Neural cell (in vitro differentiated cells): Measurements from ENCODE around the gene MYOF. TPM values are rescaled to one million over a fixed set of nuclear protein-coding genes. Genes with fewer than 3 reads are reported as not detected.
"Not testable (repeated sequence)": the region's sequence is repeated elsewhere in the genome, so short reads cannot be mapped to it uniquely, and the experiment has no call there.

Experiments
- H2AFZ ChIP-seq: fragments of 200-600, 300-800 bp; sonication (generic), shearing (Covaris generic); 2 replicates; pipeline ENCODE4 v1.6.0; 2014; ENCODE audit warnings: low read depth, mild to moderate bottlenecking, antibody characterized with exemption, low read length, moderate library complexity
- H3F3A ChIP-seq: fragments of 200-600 bp; shearing (Covaris generic); 2 replicates; pipeline ENCODE4 v1.6.1; 2016; ENCODE audit warnings: mild to moderate bottlenecking, moderate library complexity, mixed read lengths, antibody characterized with exemption, low read length; ENCODE audit not compliant: insufficient read depth, poor library complexity, severe bottlenecking
- H3K27ac ChIP-seq: fragments of 200-600, 300-800 bp; sonication (generic), shearing (Covaris generic); 2 replicates; pipeline ENCODE4 v1.5.1; 2014; ENCODE audit warnings: mild to moderate bottlenecking, low read length, moderate library complexity
- H3K27me3 ChIP-seq: fragments of 300-800, 200-600 bp; sonication (generic), shearing (Covaris generic); 2 replicates; pipeline ENCODE4 v1.6.0; 2014; ENCODE audit warnings: mild to moderate bottlenecking, low read depth, low read length, moderate library complexity; ENCODE audit not compliant: insufficient read depth
- H3K36me3 ChIP-seq: fragments of 300-800, 200-600 bp; sonication (generic), shearing (Covaris generic); 2 replicates; pipeline ENCODE4 v1.5.1; 2014; ENCODE audit warnings: mild to moderate bottlenecking, antibody characterized with exemption, low read length, moderate library complexity; ENCODE audit not compliant: insufficient read depth
- H3K4me2 ChIP-seq: fragments of 300-800, 200-600 bp; sonication (generic), shearing (Covaris generic); 2 replicates; pipeline ENCODE4 v1.6.0; 2014; ENCODE audit warnings: mild to moderate bottlenecking, low read length
- H3K4me3 ChIP-seq: fragments of 300-800, 200-600 bp; sonication (generic), shearing (Covaris generic); 2 replicates; pipeline ENCODE4 v1.5.1; 2014; ENCODE audit warnings: mild to moderate bottlenecking, low read length, moderate library complexity
- H3K79me2 ChIP-seq: fragments of 200-600 bp; shearing (Covaris generic); replicated peaks from 2 replicates; pipeline ENCODE4 v1.6.0; 2014; ENCODE audit warnings: mild to moderate bottlenecking, low read length, moderate library complexity; ENCODE audit not compliant: insufficient read depth
- H3K9ac ChIP-seq: fragments of 300-800, 200-600 bp; sonication (generic), shearing (Covaris generic); 2 replicates; pipeline ENCODE4 v1.6.1; 2016; ENCODE audit warnings: mild to moderate bottlenecking, low read length, mixed read lengths
- H3K9me2 ChIP-seq: fragments of 200-600 bp; shearing (Covaris generic); 2 replicates; pipeline ENCODE4 v1.6.1; 2016; ENCODE audit warnings: mild to moderate bottlenecking, low read length, mixed read lengths; ENCODE audit not compliant: insufficient read depth
- H3K9me3 ChIP-seq: fragments of 200-600, 300-800 bp; sonication (generic), shearing (Covaris generic); 2 replicates; pipeline ENCODE4 v1.6.1; 2016; ENCODE audit warnings: mild to moderate bottlenecking, mixed run types, low read length, moderate library complexity, mixed read lengths
- H4K20me1 ChIP-seq: fragments of 200-600 bp; shearing (Covaris generic); 2 replicates; pipeline ENCODE4 v1.6.1; 2016; ENCODE audit warnings: mild to moderate bottlenecking, mixed run types; ENCODE audit not compliant: insufficient read depth
- EP300 ChIP-seq: fragments of 450-650 bp; conservative IDR thresholded peaks from 2 replicates; pipeline ENCODE4 v1.6.1; 2014; ENCODE audit warnings: antibody characterized with exemption, mild to moderate bottlenecking, moderate library complexity; ENCODE audit not compliant: poor library complexity, severe bottlenecking
- EZH2 ChIP-seq: fragments of 200-600, 300-800 bp; shearing (Covaris generic), sonication (generic); IDR thresholded peaks from 2 replicates; pipeline ENCODE4 v1.6.1; 2014; ENCODE audit warnings: antibody characterized with exemption, low read length, borderline replicate concordance, mild to moderate bottlenecking; ENCODE audit not compliant: insufficient read depth, poor library complexity, severe bottlenecking
- MXI1 ChIP-seq: fragments of 450-650 bp; conservative IDR thresholded peaks from 2 replicates; pipeline ENCODE4 v1.6.1; 2014; ENCODE audit warnings: antibody characterized with exemption, mild to moderate bottlenecking; ENCODE audit not compliant: poor library complexity, severe bottlenecking
- POLR2AphosphoS5 ChIP-seq: IDR thresholded peaks from 2 replicates; pipeline ENCODE4 v1.6.1; 2012
- RAD21 ChIP-seq: fragments of 450-650 bp; conservative IDR thresholded peaks from 2 replicates; pipeline ENCODE4 v1.6.1; 2014; ENCODE audit warnings: antibody characterized with exemption, mild to moderate bottlenecking, moderate library complexity
- SMC3 ChIP-seq: fragments of 450-650 bp; conservative IDR thresholded peaks from 2 replicates; pipeline ENCODE4 v1.6.1; 2014; ENCODE audit warnings: antibody characterized with exemption, mild to moderate bottlenecking, moderate library complexity; ENCODE audit not compliant: poor library complexity
- TAF1 ChIP-seq: IDR thresholded peaks from 2 replicates; pipeline ENCODE4 v1.6.1; 2012; ENCODE audit warnings: low read depth
- polyA plus RNA-seq: library from polyadenylated mRNA; depleted of rRNA; stranded (reverse); fragments of >200 nt; gene quantifications from 2 replicates; pipeline ENCODE4 v1.2.3, GENCODE V29; 2014
- TF ChIP-seq, protein P1 (sequence below): fragments of 450-650 bp; IDR thresholded peaks from 2 replicates; pipeline ENCODE4 v1.5.1; 2014; ENCODE audit warnings: antibody characterized with exemption, mild to moderate bottlenecking, moderate library complexity; ENCODE audit not compliant: poor library complexity, severe bottlenecking
- TF ChIP-seq, protein P2 (sequence below): IDR thresholded peaks from 2 replicates; pipeline ENCODE4 v1.6.1; 2012; ENCODE audit warnings: borderline replicate concordance

Gene MYOF
- polyA plus RNA-seq, 1 donor from 2014 or later: 0.47 TPM

DNA sequence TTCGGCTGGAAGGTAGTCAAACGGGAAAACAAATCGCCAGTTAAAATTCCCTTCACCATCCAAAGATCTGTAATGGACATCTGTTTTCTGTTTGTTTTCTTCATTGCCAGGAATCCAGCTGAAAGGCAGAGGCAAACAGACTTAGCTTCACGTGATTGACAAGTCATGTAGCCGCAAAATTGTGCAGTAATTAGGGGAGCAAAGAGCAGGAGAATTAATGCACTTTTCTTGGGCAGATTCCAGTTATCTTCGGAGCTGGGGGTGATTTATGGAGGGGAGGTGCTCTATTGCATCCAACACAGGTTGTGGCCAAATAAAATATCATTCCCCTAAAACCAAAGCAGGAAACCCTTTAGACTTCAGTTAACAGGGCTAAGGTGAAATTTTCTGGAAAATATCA, 162.2 kb downstream of the MYOF start:
- Histone ChIP-seq H3K79me2 (no peaks in the 10 kb centered on the region), H4K20me1 (no peaks in the 10 kb centered on the region), H3K4me3 (no peak overlapping the region), H3K36me3 (no peaks in the 10 kb centered on the region), H3K27me3 (no peaks in the 10 kb centered on the region), H3K4me2 (no peak overlapping the region), H2AFZ (no peak overlapping the region), H3K27ac (no peak overlapping the region), H3F3A (no peaks in the 10 kb centered on the region), H3K9me3 (no peaks in the 10 kb centered on the region), H3K9me2 (no peaks in the 10 kb centered on the region), H3K9ac (no peak overlapping the region)
- TF ChIP-seq POLR2AphosphoS5 (no peak), EZH2 (no peak), MXI1 (no peak), SMC3 (no peak), TAF1 (no peak)

DNA sequence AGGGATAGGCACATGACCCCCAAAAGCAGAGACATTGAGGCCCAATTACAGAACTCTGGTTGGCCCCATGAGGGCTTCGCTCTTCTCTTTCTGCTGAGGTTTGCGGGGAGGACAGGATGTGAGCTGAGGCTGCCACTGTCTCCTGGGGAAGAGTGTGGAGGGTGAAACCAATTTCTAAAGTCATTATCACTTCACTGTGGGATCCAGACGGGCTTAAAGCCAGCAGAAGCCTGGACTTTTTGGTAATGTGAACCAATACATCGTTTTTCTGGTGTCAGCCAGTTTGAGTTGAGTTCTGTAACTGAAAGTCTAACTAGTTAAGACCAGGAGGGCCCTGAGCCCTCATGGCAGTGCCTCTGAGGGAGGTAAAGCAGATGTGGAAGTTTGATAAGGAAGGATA, 163.0 kb downstream of the MYOF start:
- Histone ChIP-seq H3K9ac (no peak overlapping the region), H4K20me1 (no peaks in the 10 kb centered on the region), H3K27ac (no peak overlapping the region), H3F3A (no peaks in the 10 kb centered on the region), H3K4me2 (no peak overlapping the region), H3K9me3 (no peaks in the 10 kb centered on the region), H3K27me3 (no peaks in the 10 kb centered on the region), H3K4me3 (no peak overlapping the region), H3K36me3 (no peaks in the 10 kb centered on the region), H3K9me2 (no peaks in the 10 kb centered on the region), H2AFZ (no peak overlapping the region), H3K79me2 (no peaks in the 10 kb centered on the region)
- TF ChIP-seq TAF1: no peak
- no peak for TF ChIP-seq RAD21
- no peak for TF ChIP-seq SMC3
- no peak for TF ChIP-seq MXI1
- no peak for TF ChIP-seq EZH2
- TF ChIP-seq POLR2AphosphoS5: no peak

DNA sequence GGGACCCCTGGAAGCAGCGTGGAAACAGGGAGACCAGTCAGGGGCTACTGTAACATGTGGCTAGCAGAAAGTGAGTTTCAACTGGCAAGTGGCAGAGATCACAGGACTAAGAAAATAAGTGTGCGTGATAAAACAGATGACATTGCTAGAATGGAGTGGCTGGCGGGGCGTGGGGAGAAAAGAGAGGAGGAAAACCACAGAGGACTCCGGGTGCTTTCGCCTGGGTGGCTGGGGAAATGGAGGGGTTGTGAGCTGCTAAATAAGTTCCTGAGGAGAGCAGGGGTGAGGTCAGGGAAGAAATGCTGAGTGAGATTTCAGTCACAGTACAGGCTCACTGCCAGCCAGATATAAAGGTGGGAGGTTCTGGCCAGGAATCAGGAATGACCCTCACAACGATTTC, 166.9 kb downstream of the MYOF start:
- H3K36me3 ChIP-seq: no peaks in the 10 kb centered on the region
- TF ChIP-seq POLR2AphosphoS5 (no peak), SMC3 (no peak), EZH2 (no peak), RAD21 (no peak), TAF1 (no peak), EP300 (no peak), MXI1 (no peak)
- TF ChIP-seq, protein P1, sequence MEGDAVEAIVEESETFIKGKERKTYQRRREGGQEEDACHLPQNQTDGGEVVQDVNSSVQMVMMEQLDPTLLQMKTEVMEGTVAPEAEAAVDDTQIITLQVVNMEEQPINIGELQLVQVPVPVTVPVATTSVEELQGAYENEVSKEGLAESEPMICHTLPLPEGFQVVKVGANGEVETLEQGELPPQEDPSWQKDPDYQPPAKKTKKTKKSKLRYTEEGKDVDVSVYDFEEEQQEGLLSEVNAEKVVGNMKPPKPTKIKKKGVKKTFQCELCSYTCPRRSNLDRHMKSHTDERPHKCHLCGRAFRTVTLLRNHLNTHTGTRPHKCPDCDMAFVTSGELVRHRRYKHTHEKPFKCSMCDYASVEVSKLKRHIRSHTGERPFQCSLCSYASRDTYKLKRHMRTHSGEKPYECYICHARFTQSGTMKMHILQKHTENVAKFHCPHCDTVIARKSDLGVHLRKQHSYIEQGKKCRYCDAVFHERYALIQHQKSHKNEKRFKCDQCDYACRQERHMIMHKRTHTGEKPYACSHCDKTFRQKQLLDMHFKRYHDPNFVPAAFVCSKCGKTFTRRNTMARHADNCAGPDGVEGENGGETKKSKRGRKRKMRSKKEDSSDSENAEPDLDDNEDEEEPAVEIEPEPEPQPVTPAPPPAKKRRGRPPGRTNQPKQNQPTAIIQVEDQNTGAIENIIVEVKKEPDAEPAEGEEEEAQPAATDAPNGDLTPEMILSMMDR: no peak
- TF ChIP-seq, protein P2, sequence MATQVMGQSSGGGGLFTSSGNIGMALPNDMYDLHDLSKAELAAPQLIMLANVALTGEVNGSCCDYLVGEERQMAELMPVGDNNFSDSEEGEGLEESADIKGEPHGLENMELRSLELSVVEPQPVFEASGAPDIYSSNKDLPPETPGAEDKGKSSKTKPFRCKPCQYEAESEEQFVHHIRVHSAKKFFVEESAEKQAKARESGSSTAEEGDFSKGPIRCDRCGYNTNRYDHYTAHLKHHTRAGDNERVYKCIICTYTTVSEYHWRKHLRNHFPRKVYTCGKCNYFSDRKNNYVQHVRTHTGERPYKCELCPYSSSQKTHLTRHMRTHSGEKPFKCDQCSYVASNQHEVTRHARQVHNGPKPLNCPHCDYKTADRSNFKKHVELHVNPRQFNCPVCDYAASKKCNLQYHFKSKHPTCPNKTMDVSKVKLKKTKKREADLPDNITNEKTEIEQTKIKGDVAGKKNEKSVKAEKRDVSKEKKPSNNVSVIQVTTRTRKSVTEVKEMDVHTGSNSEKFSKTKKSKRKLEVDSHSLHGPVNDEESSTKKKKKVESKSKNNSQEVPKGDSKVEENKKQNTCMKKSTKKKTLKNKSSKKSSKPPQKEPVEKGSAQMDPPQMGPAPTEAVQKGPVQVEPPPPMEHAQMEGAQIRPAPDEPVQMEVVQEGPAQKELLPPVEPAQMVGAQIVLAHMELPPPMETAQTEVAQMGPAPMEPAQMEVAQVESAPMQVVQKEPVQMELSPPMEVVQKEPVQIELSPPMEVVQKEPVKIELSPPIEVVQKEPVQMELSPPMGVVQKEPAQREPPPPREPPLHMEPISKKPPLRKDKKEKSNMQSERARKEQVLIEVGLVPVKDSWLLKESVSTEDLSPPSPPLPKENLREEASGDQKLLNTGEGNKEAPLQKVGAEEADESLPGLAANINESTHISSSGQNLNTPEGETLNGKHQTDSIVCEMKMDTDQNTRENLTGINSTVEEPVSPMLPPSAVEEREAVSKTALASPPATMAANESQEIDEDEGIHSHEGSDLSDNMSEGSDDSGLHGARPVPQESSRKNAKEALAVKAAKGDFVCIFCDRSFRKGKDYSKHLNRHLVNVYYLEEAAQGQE: no peak
- no peak overlapping the region for H3K27ac ChIP-seq
- no peak overlapping the region for H3K9ac ChIP-seq
- H3K27me3 ChIP-seq: no peaks in the 10 kb centered on the region
- H2AFZ ChIP-seq: no peak overlapping the region
- H3K79me2 ChIP-seq: no peaks in the 10 kb centered on the region
- no peak overlapping the region for H3K4me3 ChIP-seq
- H3K4me2 ChIP-seq: no peak overlapping the region
- no peaks in the 10 kb centered on the region for H3K9me3 ChIP-seq
- H3K9me2 ChIP-seq: no peaks in the 10 kb centered on the region
- H3F3A ChIP-seq: no peaks in the 10 kb centered on the region
- no peaks in the 10 kb centered on the region for H4K20me1 ChIP-seq

DNA sequence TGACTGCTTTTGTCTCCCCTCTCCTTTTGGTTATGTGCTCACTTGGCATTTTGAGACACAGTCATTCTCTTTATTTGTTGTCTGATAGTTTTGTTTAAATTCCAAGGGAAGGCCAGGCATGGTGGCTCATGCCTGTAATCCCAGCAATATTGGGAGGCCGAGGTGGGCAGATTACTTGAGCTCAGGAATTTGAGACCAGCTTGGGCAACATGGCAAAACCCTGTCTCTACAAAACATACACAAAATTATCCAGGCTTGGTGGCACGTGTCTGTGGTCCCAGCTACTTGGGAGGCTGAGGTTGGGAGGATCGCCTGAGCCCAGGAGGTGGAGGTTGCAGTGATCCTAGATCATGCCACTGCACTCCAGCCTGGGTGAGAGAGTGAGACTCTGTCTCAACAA, 167.5 kb downstream of the MYOF start:
- H3K9ac ChIP-seq, H3K27ac ChIP-seq, H3K4me2 ChIP-seq, H2AFZ ChIP-seq, H3K9me2 ChIP-seq, H3F3A ChIP-seq, H3K27me3 ChIP-seq, H3K79me2 ChIP-seq, H4K20me1 ChIP-seq, H3K36me3 ChIP-seq, H3K4me3 ChIP-seq, H3K9me3 ChIP-seq: not testable (repeated sequence)
